ENCODE measurements around the gene PPIL4.
A peak's percentile ranks its signal among the peaks of the same experiment; 100 is the strongest.

PPIL4 gene

GRCh38 chr6:149545754-149546471 lies at the start of gene PPIL4:
TSS of gene PPIL4 (minus strand) at chr6:149546043. CDS start at chr6:149546005, 38 bp downstream.
- DNase-seq = peak; percentile 89 to 96 (median 94)

- DNase-seq = no peak
These were observed 47.6 kb upstream of the PPIL4 start for GRCh38 chr6:149593408-149593807.

- DNase-seq = no peak
These were observed 47.1 kb upstream of the PPIL4 start for GRCh38 chr6:149592983-149593382.

- DNase-seq = no peak
These were observed 40.3 kb upstream of the PPIL4 start for GRCh38 chr6:149586149-149586548.

- no peak for DNase-seq
These were observed 35.5 kb upstream of the PPIL4 start for GRCh38 chr6:149581349-149581748.

- no peak for DNase-seq
These were observed 35.0 kb upstream of the PPIL4 start for GRCh38 chr6:149580880-149581279.

- no peak for DNase-seq
These were observed 22.2 kb upstream of the PPIL4 start for GRCh38 chr6:149567945-149568585.

- DNase-seq = no peak
These were observed 21.3 kb upstream of the PPIL4 start for GRCh38 chr6:149567194-149567586.

- DNase-seq = peak in 3 of 4 experiments; percentile 38 to 51 (median 44)
These were observed 20.8 kb upstream of the PPIL4 start for GRCh38 chr6:149566410-149567193.

GRCh38 chr6:149565527-149566409 lies 19.9 kb upstream of the PPIL4 start, which contains the start of gene GINM1:
TSS of gene GINM1 (plus strand) at chr6:149566375. CDS start at chr6:149566415, 40 bp downstream.
- peak; percentile 76 to 92 (median 91) for DNase-seq

GRCh38 chr6:149563928-149564325 lies 18.1 kb upstream of the PPIL4 start:
- DNase-seq = no peak

- DNase-seq = no peak
These were observed 17.5 kb upstream of the PPIL4 start for GRCh38 chr6:149563203-149563927.

GRCh38 chr6:149560736-149561135 lies 14.9 kb upstream of the PPIL4 start:
- DNase-seq = no peak

GRCh38 chr6:149559389-149559788 lies 13.5 kb upstream of the PPIL4 start:
- no peak for DNase-seq

- no peak for DNase-seq
These were observed 12.2 kb upstream of the PPIL4 start for GRCh38 chr6:149558029-149558428.

- no peak for DNase-seq
These were observed 6.1 kb upstream of the PPIL4 start for GRCh38 chr6:149551920-149552319.

GRCh38 chr6:149545258-149545753 lies 537 bp downstream of the PPIL4 start:
- DNase-seq = peak in 3 of 4 experiments; percentile 7 to 37 (median 27)

GRCh38 chr6:149544646-149545257 lies 1.1 kb downstream of the PPIL4 start:
- DNase-seq = no peak

- no peak for DNase-seq
These were observed 4.7 kb downstream of the PPIL4 start for GRCh38 chr6:149541139-149541538.

GRCh38 chr6:149534742-149535141 lies 11.1 kb downstream of the PPIL4 start:
- no peak for DNase-seq

- DNase-seq = no peak
These were observed 16.2 kb downstream of the PPIL4 start for GRCh38 chr6:149529650-149530049.

Data from activated naive CD4-positive, alpha-beta T cell (primary cell).